ENCODE measurements around the gene TPO.

Gene TPO

GRCh38 chr2:1584051-1584531 is 170.8 kb downstream of the TPO start:
- no peak for DNase-seq
- H3K27me3 ChIP-seq (replicated peaks; ENCODE audit: insufficient read depth, low read length), result no peaks in the 10 kb centered on the region
- H2AFZ ChIP-seq (ENCODE audit: low read length), result no peak overlapping the region
- H3K4me2 ChIP-seq (ENCODE audit: low read depth, low read length), result no peak overlapping the region
- H3K27ac ChIP-seq (ENCODE audit: low read length), result no peak overlapping the region
- TF ChIP-seq EZH2phosphoT487 (IDR thresholded peaks at IDR 0.05; ENCODE audit: low read length) (no peak), EZH2 (optimal IDR thresholded peaks at IDR 0.05; ENCODE audit: low read depth, low read length) (no peak), CTCF (IDR thresholded peaks at IDR 0.05; ENCODE audit: low read length) (no peak)
- no peaks in the 10 kb centered on the region for H3K79me2 ChIP-seq (ENCODE audit: low read length)
- H3K9me2 ChIP-seq (replicated peaks; ENCODE audit: insufficient read depth, low read length), result no peaks in the 10 kb centered on the region
- no peak overlapping the region for H3K9ac ChIP-seq (ENCODE audit: low read length)
- no peaks in the 10 kb centered on the region for H3K4me1 ChIP-seq (ENCODE audit: low read length)
- no peak overlapping the region for H3K4me3 ChIP-seq (ENCODE audit: low read length)
- no peaks in the 10 kb centered on the region for H3K9me3 ChIP-seq (replicated peaks; ENCODE audit: insufficient read depth, low read length)
- H3F3A ChIP-seq (ENCODE audit: insufficient read depth, low read length), result no peaks in the 10 kb centered on the region
- H4K20me1 ChIP-seq (ENCODE audit: insufficient read depth, low read length), result no peaks in the 10 kb centered on the region
- no peaks in the 10 kb centered on the region for H3K36me3 ChIP-seq (replicated peaks; ENCODE audit: insufficient read depth, low read length)

- H3K9ac ChIP-seq (ENCODE audit: low read length), result no peak overlapping the region
- no peaks in the 10 kb centered on the region for H4K20me1 ChIP-seq (ENCODE audit: insufficient read depth, low read length)
- no peak overlapping the region for H3K27ac ChIP-seq (ENCODE audit: low read length)
- H3K4me2 ChIP-seq (ENCODE audit: low read depth, low read length), result no peak overlapping the region
- H3K9me3 ChIP-seq (replicated peaks; ENCODE audit: insufficient read depth, low read length), result no peaks in the 10 kb centered on the region
- no peaks in the 10 kb centered on the region for H3K27me3 ChIP-seq (replicated peaks; ENCODE audit: insufficient read depth, low read length)
- no peaks in the 10 kb centered on the region for H3K36me3 ChIP-seq (replicated peaks; ENCODE audit: insufficient read depth, low read length)
- H3F3A ChIP-seq (ENCODE audit: insufficient read depth, low read length), result no peaks in the 10 kb centered on the region
- TF ChIP-seq CTCF (IDR thresholded peaks at IDR 0.05; ENCODE audit: low read length) (no peak), EZH2 (optimal IDR thresholded peaks at IDR 0.05; ENCODE audit: low read depth, low read length) (no peak)
- H3K79me2 ChIP-seq (ENCODE audit: low read length), result no peaks in the 10 kb centered on the region
- H3K4me1 ChIP-seq (ENCODE audit: low read length), result no peaks in the 10 kb centered on the region
- no peaks in the 10 kb centered on the region for H3K9me2 ChIP-seq (replicated peaks; ENCODE audit: insufficient read depth, low read length)
- no peak overlapping the region for H3K4me3 ChIP-seq (ENCODE audit: low read length)
- DNase-seq, result no peak
- no peak overlapping the region for H2AFZ ChIP-seq (ENCODE audit: low read length)
Observed at GRCh38 chr2:1584691-1585485, 171.6 kb downstream of the TPO start.

GRCh38 chr2:1585635-1586034 is 172.4 kb downstream of the TPO start:
- Histone ChIP-seq H3K36me3 (replicated peaks; ENCODE audit: insufficient read depth, low read length) (no peaks in the 10 kb centered on the region), H2AFZ (ENCODE audit: low read length) (no peak overlapping the region), H3K4me3 (ENCODE audit: low read length) (no peak overlapping the region), H3K27ac (ENCODE audit: low read length) (no peak overlapping the region), H3K9me2 (replicated peaks; ENCODE audit: insufficient read depth, low read length) (no peaks in the 10 kb centered on the region), H3K27me3 (replicated peaks; ENCODE audit: insufficient read depth, low read length) (no peaks in the 10 kb centered on the region), H3F3A (ENCODE audit: insufficient read depth, low read length) (no peaks in the 10 kb centered on the region), H3K4me2 (ENCODE audit: low read depth, low read length) (no peak overlapping the region), H3K9ac (ENCODE audit: low read length) (no peak overlapping the region), H3K9me3 (replicated peaks; ENCODE audit: insufficient read depth, low read length) (no peaks in the 10 kb centered on the region), H3K4me1 (ENCODE audit: low read length) (no peaks in the 10 kb centered on the region), H3K79me2 (ENCODE audit: low read length) (no peaks in the 10 kb centered on the region), H4K20me1 (ENCODE audit: insufficient read depth, low read length) (no peaks in the 10 kb centered on the region)
- no peak for DNase-seq
- TF ChIP-seq EZH2 (optimal IDR thresholded peaks at IDR 0.05; ENCODE audit: low read depth, low read length) (no peak), EZH2phosphoT487 (IDR thresholded peaks at IDR 0.05; ENCODE audit: low read length) (no peak), CTCF (IDR thresholded peaks at IDR 0.05; ENCODE audit: low read length) (no peak)

Data from MM.1S (cell line).